PC-9 (cell line): ENCODE measurements around the gene CETP.

Source experiments
- CTCF ChIP-seq: fragments of 200-600 bp; sonication (generic); conservative IDR thresholded peaks from 2 replicates; pipeline ENCODE4 v1.6.1; 2017; ENCODE audit warnings: mixed run types, antibody characterized with exemption, mild to moderate bottlenecking, moderate library complexity
- EZH2 ChIP-seq: fragments of 200-600 bp; sonication (generic); IDR thresholded peaks from 2 replicates; pipeline ENCODE4 v1.8.0; 2017; ENCODE audit warnings: antibody characterized with exemption, low read depth

- TF ChIP-seq CTCF, result no peak
- TF ChIP-seq EZH2, result no peak
Measured at GRCh38 chr16:57007050-57007449, 45.3 kb downstream of the CETP start.
